Calu3 (cell line): ENCODE results near the gene GHRH. TPM values are rescaled to one million over a fixed set of nuclear protein-coding genes. Genes with fewer than 3 reads are reported as not detected.

ENCODE experiments used
- BruUV-seq: library from RNA; stranded (reverse); fragments of 400-500 nt; replicated peaks from 2 replicates; lab custom pipeline; 2021; lab: Mats Ljungman, UMichigan
- CTCF ChIA-PET: fragments of 300-600 bp; sonication (Branson Sonifier 250); formaldehyde crosslinking; loops from one replicate; lab custom pipeline; 2022; ENCODE audit warnings: antibody characterized with exemption; lab: Charles Lee
- DNase-seq: peaks from one replicate; pipeline ENCODE4 v3.0.0; 2022
- H3K27ac Mint-ChIP-seq: one replicate; pipeline ENCODE4 v1.8.0; 2022; ENCODE audit warnings: mixed read lengths; ENCODE audit not compliant: unreplicated experiment
- H3K27me3 Mint-ChIP-seq: one replicate; pipeline ENCODE4 v1.8.0; 2022; ENCODE audit warnings: mixed read lengths; ENCODE audit not compliant: unreplicated experiment
- H3K36me3 Mint-ChIP-seq: one replicate; pipeline ENCODE4 v1.8.0; 2022; ENCODE audit warnings: mild to moderate bottlenecking, moderate library complexity, mixed read lengths; ENCODE audit not compliant: insufficient read depth, unreplicated experiment
- H3K4me1 Mint-ChIP-seq: one replicate; pipeline ENCODE4 v1.8.0; 2022; ENCODE audit warnings: mild to moderate bottlenecking, low read depth, mixed read lengths; ENCODE audit not compliant: unreplicated experiment
- H3K4me3 Mint-ChIP-seq: one replicate; pipeline ENCODE4 v1.8.0; 2022; ENCODE audit warnings: mild to moderate bottlenecking, low read depth, moderate library complexity, mixed read lengths; ENCODE audit not compliant: unreplicated experiment
- H3K9me3 Mint-ChIP-seq: one replicate; pipeline ENCODE4 v1.8.0; 2022; ENCODE audit warnings: low read depth, mixed read lengths; ENCODE audit not compliant: unreplicated experiment
- CTCF ChIP-seq: fragments of 200-600 bp; IDR thresholded peaks from one replicate; pipeline ENCODE4 v1.8.0; 2022; ENCODE audit warnings: antibody characterized with exemption; ENCODE audit not compliant: unreplicated experiment
- intact Hi-C: fragments of 100-400 bp; cut with micrococcal nuclease; formaldehyde crosslinking; loops from one replicate; pipeline ENCODE4 v1.10.0; 2022; ENCODE audit not compliant: unreplicated experiment
- total RNA-seq: library from RNA; stranded (reverse); gene quantifications from 2 replicates; pipeline ENCODE4 v1.2.3, GENCODE V29; 2022

Gene GHRH
- total RNA-seq, 1 experiment from 2014 or later = not detected

- no peak for DNase-seq
- no peaks in the 10 kb centered on the region for H3K9me3 Mint-ChIP-seq
- H3K27me3 Mint-ChIP-seq = peaks cover 31% of the 10 kb centered on the region
- BruUV-seq = no TSS peak
- TF ChIP-seq CTCF = no peak
- no peak overlapping the region for H3K27ac Mint-ChIP-seq
- CTCF ChIA-PET = interaction anchor here (1.1 kb wide), 1 partner anchor 22 kb away, joined by 3 read pairs; no protein-coding TSS in a partner anchor
- no peaks in the 10 kb centered on the region for H3K4me1 Mint-ChIP-seq
- intact Hi-C loops = no loop called here
- peaks cover 18% of the 10 kb centered on the region for H3K36me3 Mint-ChIP-seq
- no peak overlapping the region for H3K4me3 Mint-ChIP-seq
Measured at GRCh38 chr20:37251825-37252477, 9.7 kb downstream of the GHRH start.

DNA sequence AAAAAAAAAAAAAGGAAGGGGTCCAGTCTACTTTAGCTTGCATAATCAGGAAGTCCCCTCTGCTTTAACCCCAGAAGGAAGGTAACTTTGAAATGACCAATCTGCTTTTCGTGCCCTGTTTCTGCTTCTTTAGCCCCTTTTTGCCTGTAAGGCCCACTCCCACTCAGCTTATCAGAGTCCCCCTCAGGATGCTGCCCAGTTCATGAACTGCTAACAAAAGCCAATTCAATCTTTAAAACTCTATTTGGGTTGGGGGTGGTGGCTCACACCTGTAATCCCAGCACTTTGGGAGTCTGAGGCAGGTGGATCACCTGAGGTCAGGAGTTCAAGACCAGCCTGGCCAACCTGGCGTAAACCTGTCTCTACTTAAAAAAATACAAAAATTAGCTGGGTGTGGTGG is 12.3 kb downstream of the GHRH start:
- CTCF ChIA-PET = interaction anchor here (0.7 kb wide), 1 partner anchor 30 kb away, joined by 3 read pairs; no protein-coding TSS in a partner anchor
- intact Hi-C loops = no loop called here
- no peak for TF ChIP-seq CTCF
- no TSS peak for BruUV-seq
- no peak for DNase-seq
- Mint-ChIP-seq H3K27me3 (peaks cover 6% of the 10 kb centered on the region), H3K4me3 (no peak overlapping the region), H3K27ac (no peak overlapping the region), H3K9me3 (no peaks in the 10 kb centered on the region), H3K36me3 (peaks cover 18% of the 10 kb centered on the region), H3K4me1 (no peaks in the 10 kb centered on the region)

DNA sequence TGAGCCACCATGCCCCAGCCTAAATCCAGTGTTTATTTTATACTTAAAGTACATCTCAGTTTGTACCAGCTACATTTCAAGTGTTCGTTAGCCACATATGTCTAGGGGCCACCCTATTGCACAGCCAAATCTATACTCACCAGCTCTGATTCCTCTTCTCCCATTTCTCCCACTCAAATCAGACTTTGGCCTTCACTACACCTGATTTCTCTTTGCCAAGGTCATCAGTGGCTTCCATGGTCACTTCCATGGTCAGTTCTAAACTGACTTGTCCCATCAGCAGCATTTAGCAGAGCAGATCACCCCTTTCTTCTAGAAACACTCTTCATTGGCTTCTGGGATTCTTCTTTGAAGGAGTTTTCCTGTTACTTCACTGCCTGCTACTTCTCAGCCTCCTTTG is 14.1 kb downstream of the GHRH start:
- Mint-ChIP-seq H3K36me3 (peaks cover 29% of the 10 kb centered on the region), H3K27ac (no peak overlapping the region), H3K4me3 (no peak overlapping the region), H3K9me3 (no peaks in the 10 kb centered on the region), H3K27me3 (no peaks in the 10 kb centered on the region), H3K4me1 (no peaks in the 10 kb centered on the region)
- no peak for TF ChIP-seq CTCF
- BruUV-seq = no TSS peak
- CTCF ChIA-PET = interaction anchor here (0.7 kb wide), 2 partner anchors 52 to 854 kb away, joined by 3 to 5 read pairs; no protein-coding TSS in a partner anchor
- intact Hi-C loops = no loop called here
- no peak for DNase-seq

DNA sequence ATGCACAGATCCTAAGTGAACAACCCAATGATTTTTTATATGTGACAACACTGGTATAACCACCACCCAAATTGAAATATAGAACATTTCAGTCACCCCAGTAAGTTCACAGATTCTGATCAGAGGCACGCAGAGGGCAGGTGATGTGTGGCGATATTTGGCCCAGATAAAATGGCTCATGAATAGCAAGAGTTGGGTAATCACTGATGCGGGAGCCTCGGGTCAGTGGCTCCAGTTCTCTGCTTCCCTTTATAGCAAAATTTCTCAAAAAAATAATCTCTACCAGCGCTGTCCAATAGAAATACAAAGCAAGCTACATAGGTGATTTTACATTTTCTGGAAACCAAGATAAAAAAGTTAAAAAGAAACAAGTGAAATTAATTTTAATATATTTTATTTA is 14.9 kb downstream of the GHRH start:
- TF ChIP-seq CTCF = no peak
- intact Hi-C loops = no loop called here
- Mint-ChIP-seq H3K9me3 (no peaks in the 10 kb centered on the region), H3K4me3 (no peak overlapping the region), H3K27ac (no peak overlapping the region), H3K36me3 (peaks cover 36% of the 10 kb centered on the region), H3K27me3 (no peaks in the 10 kb centered on the region), H3K4me1 (no peaks in the 10 kb centered on the region)
- BruUV-seq = TSS peak; percentile 3
- no peak for DNase-seq
- CTCF ChIA-PET = no interaction called here
